Measurements from ENCODE around the gene ZBTB22.

DNA sequence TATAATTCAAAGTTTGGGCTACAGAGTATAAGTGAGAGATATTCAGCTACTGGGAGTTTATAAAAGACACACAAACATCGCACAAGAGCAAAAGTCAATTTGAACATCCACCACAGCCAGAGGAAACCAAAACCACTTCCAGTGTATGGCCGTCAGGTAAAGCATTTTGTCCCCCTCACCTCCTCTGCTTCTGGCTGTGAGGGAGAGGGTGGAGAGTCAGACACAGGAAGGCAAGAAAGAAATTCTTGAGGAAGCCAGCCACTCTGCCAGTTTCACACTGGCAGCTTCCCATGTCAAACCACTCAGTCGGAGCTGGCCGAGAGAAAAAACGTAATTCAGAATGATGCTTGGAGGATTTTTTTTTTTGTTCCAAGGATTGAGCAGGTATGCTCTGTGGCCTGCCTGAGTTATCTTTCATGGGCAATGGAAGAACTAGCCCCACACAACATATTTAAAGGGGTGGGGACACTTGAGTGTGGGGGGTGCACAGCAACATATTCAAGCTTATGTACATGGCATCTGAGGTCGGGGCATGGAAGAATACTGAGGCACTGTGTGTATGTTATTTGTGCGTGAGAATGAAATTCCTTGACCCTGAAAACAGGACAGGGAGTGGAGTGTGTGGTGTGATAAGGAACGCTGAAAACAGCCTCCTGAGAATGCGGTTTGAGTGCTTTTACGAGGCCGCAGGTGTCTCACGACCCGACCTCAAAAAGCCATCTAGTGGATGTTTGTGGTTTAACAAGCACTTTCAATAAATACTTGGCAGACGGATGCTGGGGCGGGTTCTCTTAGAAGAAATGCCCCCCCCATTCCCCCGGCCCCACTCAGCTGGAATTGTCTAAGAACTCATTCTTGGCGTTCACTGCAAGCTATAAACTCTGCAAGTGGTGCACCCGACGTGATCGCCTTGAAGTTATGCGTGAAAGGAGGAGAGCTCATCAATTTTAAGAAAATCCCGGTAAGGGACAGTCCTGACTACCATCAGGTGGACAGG, 27.5 kb upstream of the ZBTB22 start:
- TF ChIP-seq GATA2 (IDR thresholded peaks at IDR 0.05; ENCODE audit: low read depth, low read length) (no peak), GATA3 (IDR thresholded peaks at IDR 0.05; ENCODE audit: low read depth, low read length) (no peak)

Data from SH-SY5Y (cell line).